ENCODE results near the gene INO80D.
"Not testable (repeated sequence)": the region's sequence is repeated elsewhere in the genome, so short reads cannot be mapped to it uniquely, and the experiment has no call there.

INO80D gene

GRCh38 chr2:206015746-206016145 lies 70.2 kb downstream of the INO80D start:
- DNase-seq: not testable (repeated sequence)

- DNase-seq: no peak
Measured at GRCh38 chr2:206011795-206012194, 74.2 kb downstream of the INO80D start.

- no peak for DNase-seq
Measured at GRCh38 chr2:206011018-206011614, 74.9 kb downstream of the INO80D start.

- DNase-seq: no peak
Measured at GRCh38 chr2:206004004-206004693, 81.8 kb downstream of the INO80D start.

GRCh38 chr2:206002440-206002839 lies 83.5 kb downstream of the INO80D start:
- no peak for DNase-seq

GRCh38 chr2:206001912-206002311 lies 84.1 kb downstream of the INO80D start:
- DNase-seq: no peak

GRCh38 chr2:206000776-206001175 lies 85.2 kb downstream of the INO80D start:
- DNase-seq: no peak

- DNase-seq: no peak
Measured at GRCh38 chr2:205998583-205998982, 87.4 kb downstream of the INO80D start.

- DNase-seq: no peak
Measured at GRCh38 chr2:205996161-205996560, 89.8 kb downstream of the INO80D start.

- no peak for DNase-seq
Measured at GRCh38 chr2:205995260-205995659, 90.7 kb downstream of the INO80D start.

- DNase-seq: no peak
Measured at GRCh38 chr2:205994344-205994743, 91.6 kb downstream of the INO80D start.

- no peak for DNase-seq
Measured at GRCh38 chr2:205990104-205990503, 95.9 kb downstream of the INO80D start.

GRCh38 chr2:205989271-205990071 lies 96.5 kb downstream of the INO80D start:
- DNase-seq: no peak

GRCh38 chr2:205988681-205989080 lies 97.3 kb downstream of the INO80D start:
- not testable (repeated sequence) for DNase-seq

GRCh38 chr2:205988274-205988673 lies 97.7 kb downstream of the INO80D start:
- no peak for DNase-seq

GRCh38 chr2:205986334-205986733 lies 99.6 kb downstream of the INO80D start:
- DNase-seq: not testable (repeated sequence)

GRCh38 chr2:205984381-205984780 lies 101.6 kb downstream of the INO80D start:
- DNase-seq: no peak

GRCh38 chr2:205982776-205983327 lies 103.1 kb downstream of the INO80D start:
- DNase-seq: no peak

GRCh38 chr2:205978728-205979127 lies 107.2 kb downstream of the INO80D start:
- DNase-seq: not testable (repeated sequence)

GRCh38 chr2:205977699-205978098 lies 108.3 kb downstream of the INO80D start:
- DNase-seq: not testable (repeated sequence)

GRCh38 chr2:205976934-205977659 lies 108.9 kb downstream of the INO80D start:
- DNase-seq: not testable (repeated sequence)

GRCh38 chr2:205976120-205976814 lies 109.7 kb downstream of the INO80D start:
- no peak for DNase-seq

Data from NCI-H1048 (cell line).